HuH-7 (cell line): ENCODE results near the gene UBE2F.
"Not testable (repeated sequence)": the region's sequence is repeated elsewhere in the genome, so short reads cannot be mapped to it uniquely, and the experiment has no call there.

Experiments
- DNase-seq: peaks from one replicate; pipeline ENCODE4 v3.0.0; 2011; ENCODE audit warnings: low spot score

The UBE2F gene

DNA sequence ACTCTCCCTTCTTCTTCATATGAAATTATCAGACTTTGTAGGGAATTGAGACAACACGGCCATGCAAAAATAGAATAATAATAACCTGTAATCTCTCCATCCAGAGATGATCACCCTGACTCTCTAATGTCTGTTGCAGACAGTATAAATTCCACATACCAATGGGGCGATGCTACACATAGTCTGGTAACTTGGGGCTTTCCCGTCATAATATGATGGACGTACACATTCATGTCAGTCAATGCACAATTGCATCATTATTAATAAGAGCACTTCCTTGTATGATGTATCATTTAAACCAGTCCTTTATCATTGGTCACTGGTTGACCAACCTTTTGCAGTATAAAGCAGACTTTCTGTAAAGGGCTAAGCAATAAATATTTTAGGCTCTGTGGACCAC lies 54.5 kb downstream of the UBE2F start:
- DNase-seq, result no peak

DNA sequence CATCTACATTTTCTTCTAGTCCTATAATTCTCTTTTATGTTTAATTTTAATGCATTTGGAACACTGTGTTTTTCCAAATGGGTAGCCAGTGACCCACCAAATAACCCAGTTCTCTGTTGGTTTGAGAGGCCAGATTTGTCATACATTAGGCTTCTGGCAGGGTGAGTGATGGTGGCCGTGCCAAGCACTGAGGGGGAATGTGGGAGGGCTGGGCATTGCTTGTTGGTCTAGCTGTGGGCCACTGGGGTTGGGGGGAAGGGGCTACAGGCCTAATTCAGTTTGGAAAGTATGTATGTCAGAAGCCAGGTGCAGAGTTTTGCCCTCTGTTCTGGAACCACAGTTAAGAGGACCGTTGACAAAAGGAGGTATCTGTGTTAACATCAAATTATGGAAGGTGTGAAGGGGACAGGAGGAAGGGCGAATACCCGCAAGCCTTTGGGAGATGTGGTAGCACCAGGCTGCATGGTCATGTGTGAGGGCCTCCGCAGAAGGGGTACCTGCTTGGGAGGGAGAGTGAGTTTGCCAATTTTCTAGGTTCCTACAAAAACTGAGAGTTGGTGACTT lies 55.9 kb downstream of the UBE2F start:
- no peak for DNase-seq

DNA sequence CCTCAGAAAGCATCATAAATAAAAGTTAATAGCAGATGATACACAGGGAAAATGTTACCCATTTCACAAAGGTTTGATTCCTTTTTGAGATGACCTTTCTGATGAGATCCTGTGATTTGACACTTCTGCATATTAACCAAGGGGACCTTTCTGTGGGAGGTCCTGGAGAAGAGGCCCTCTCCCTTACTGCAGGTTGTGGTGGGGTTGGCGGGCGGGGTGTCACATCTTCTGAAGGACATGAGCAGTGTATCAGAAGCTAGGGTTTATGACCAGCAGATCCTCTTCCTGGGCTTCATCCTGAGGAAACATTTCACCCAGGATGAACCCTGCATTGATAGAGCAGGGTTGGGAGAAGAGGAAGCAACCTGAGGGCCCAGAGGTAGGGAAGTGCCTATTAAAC lies 56.8 kb downstream of the UBE2F start:
- no peak for DNase-seq

GRCh38 chr2:238024986-238025385 lies 58.2 kb downstream of the UBE2F start:
- no peak for DNase-seq

GRCh38 chr2:238025741-238026360 lies 59.0 kb downstream of the UBE2F start:
- no peak for DNase-seq

GRCh38 chr2:238027058-238027457 lies 60.2 kb downstream of the UBE2F start:
- DNase-seq, result no peak

- DNase-seq, result no peak
These were observed 61.0 kb downstream of the UBE2F start for GRCh38 chr2:238027591-238028415.

DNA sequence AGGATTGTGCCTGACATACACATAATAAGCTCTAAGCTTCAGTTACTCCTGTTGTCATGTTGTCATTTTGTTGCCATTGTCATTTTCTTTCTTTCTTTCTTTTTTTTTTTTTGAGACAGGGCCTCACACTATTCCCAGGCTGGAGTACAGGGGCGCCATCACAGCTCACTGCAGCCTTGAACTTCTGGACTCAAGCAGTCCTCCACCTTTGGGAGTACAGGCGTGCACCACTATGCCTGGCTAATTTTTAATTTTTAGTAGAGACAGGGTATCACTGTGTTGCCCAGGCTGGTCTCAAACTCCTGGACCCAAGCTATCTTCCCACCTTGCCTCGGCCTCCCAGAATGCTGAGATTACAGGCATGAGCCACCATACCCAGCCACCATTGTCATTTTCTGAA lies 63.0 kb downstream of the UBE2F start:
- DNase-seq, result no peak

- DNase-seq, result peak; percentile 19
These were observed 63.8 kb downstream of the UBE2F start for GRCh38 chr2:238030422-238031155.

DNA sequence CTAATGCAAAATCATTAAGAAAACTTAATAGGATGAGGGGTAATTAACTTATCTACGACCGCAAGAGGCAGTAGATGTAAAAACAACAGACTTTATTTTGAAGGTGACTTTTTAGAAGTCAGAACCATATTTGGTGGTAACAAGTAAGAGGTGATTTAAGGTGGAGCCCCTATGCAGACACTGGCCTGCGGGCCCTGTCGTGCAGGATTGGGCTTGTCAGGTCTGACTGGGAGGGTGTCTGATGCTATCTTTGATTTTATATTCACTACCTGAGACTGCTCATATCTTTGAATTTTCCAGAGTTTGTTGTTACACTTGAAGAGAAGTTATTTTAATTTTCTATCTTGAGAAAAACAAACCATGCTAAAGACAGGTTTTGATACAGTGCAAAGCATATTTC lies 64.9 kb downstream of the UBE2F start:
- no peak for DNase-seq

GRCh38 chr2:238032755-238033337 lies 66.0 kb downstream of the UBE2F start:
- no peak for DNase-seq

DNA sequence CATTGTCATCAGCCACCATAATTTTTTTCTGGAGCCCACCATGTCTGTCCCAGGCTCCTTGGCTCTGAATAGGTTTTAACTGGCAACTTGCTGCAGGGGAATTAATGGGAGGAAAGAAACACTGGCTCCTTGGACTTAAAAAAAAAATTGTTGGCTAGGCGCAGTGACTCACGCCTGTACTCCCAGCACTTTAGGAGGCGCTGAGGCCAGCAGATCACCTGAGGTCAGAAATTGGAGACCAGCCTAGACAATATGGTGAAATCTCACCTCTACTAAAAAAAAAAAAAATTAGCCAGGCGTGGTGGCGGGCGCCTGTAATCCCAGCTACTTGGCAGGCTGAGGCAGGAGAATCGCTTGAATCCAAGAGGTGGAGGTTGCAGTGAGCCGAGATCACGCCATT lies 67.2 kb downstream of the UBE2F start:
- not testable (repeated sequence) for DNase-seq

DNA sequence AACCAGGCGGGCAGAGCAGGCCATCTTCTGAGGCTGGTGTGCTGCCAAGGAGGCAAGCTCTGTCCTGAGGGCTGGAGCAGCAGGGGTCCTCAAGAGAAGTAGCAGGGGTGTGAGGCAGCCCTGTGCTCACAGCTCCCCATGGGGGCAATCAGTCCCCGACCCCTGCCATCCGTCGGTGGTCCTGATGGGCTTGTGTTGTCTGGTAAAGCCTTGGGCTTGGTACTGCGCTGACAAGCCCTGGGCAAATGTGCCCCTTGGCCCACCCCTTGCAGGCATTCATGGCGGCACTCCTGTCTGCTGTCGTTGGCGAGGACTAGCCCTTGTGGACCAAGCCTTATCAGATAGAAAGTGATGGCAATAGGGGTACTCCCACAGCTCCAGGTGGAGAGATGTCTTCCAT lies 71.4 kb downstream of the UBE2F start:
- no peak for DNase-seq

DNA sequence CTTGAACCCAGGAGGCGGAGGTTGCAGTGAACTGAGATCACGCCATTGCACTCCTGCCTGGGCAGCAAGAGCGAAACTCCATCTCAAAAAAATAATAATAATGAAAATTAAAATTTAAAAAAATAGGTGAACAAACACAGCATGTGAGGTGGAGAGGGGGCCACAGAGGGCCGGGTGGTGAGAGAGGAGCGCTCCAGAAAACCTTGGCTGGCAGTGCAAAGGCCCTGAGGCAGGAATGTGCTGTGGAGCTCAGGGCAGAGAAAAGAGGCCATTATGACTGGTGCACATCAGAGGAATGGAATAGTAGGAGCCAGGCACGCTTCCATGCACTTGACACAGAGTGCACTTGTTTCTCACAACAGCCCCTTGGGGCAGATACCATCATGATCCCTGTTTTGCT lies 72.3 kb downstream of the UBE2F start:
- DNase-seq, result no peak

DNA sequence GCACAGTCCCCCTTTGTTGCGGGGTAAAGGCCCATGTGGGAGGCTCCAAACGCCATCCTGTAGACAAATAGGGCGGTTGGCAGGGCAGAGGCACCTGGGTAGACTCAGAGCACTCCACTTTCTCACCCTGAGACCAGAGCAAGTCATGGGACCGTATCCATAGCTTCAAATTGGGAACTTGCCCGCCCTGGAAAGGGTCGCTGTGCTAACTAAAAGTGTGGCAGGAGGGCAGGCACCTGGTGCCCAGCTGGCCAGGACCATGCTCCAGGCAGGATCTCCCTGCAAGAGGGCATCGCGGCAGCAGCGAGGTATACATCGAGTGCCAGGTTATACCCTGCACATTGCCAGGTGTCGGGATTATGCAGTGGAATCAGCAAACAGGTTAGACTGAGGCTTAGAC lies 73.2 kb downstream of the UBE2F start:
- DNase-seq, result no peak

DNA sequence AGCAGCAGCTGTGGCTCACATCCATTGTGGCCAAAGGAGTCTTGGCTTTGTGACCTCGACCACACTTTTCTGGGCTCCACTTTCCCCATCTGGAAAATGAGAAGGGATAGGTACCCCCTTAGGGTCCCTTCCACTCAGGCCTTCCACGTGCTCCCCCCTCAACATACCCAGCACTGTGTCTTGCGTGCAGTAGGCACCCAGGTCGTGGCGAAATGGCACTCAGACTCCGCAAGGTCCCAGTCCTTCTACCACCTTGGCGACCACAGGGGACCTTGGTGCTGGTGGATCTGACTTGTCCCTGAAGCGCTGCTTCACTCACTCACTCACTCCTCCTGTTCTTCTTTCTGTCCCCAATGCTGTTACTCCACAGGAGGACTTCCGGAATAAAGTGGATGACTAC lies 74.1 kb downstream of the UBE2F start:
- no peak for DNase-seq

DNA sequence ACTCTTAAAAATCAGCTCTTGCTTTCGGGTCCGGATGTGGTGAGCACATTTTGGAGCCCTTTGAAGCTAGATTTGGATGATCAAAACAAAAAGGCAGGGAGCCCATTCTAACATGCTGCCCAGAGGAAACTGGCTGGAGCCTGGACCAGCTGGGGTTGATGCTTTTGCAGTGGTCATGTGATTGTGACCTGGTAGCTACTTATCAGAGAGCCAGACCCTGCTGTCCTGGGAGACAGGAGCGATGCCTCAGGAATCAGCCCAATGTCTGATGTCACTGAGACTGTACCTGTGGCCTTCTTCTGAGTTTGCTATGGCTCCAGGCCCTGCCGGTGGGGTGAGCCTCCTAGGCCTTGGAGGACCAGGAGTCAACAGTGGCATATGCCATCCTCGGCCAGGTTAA lies 75.3 kb downstream of the UBE2F start:
- DNase-seq, result no peak

- no peak for DNase-seq
These were observed 76.2 kb downstream of the UBE2F start for GRCh38 chr2:238042849-238043584.

- DNase-seq, result no peak
These were observed 77.0 kb downstream of the UBE2F start for GRCh38 chr2:238043851-238044250.

- DNase-seq, result no peak
These were observed 78.8 kb downstream of the UBE2F start for GRCh38 chr2:238045575-238045974.

DNA sequence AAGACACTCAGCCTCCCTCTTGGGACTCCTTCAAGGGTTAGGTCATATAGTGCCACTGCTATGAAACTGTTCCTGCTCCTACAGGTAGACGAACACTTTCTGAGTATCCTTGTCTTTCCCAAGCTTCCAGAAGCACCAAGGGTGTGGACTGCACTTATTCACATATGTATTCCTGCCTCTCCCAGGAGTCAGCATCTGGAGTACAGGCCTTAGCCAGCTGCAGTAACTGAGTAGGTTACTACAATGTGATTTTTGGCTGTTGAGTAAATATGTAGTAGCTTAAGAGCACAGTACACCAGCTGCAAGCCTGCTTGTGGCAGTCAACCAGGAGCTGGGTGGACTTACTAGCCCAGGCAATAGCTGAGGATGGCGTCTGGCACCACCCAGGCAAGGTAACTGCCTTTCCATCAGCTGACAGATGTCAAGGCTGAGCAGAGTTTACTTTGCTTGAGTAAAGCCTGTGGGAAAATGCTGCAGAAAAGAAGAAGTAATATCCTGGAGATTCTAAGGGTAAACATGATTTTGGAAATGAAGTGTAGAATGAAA lies 80.0 kb downstream of the UBE2F start:
- no peak for DNase-seq
